Heart right ventricle (tissue), 16 donors: ENCODE results near the gene ABHD16A. TPM values are rescaled to one million over a fixed set of nuclear protein-coding genes. Genes with fewer than 3 reads are reported as not detected.

Experiments used
- ATAC-seq, 8 donors: fragments of 200-7000 bp; cut with Tn5 transposase; one replicate each; pipeline ENCODE4 v1.9.1; 2020; ENCODE audit warnings: mild to moderate bottlenecking in 8 of 8, moderate library complexity in 8 of 8, moderate number of reproducible peaks in 1 of 8
- DNase-seq, 2 donors: peaks; one replicate each; pipeline ENCODE4 v3.0.0-alpha.2; 2020
- H3K27ac ChIP-seq, 10 donors: fragments of 200-600 bp; sonication (generic) in 2 of 10; one replicate each; pipeline versions ENCODE4 v1.5.0 to v1.8.0; 2020 to 2022; ENCODE audit warnings: mild to moderate bottlenecking in 3 of 10
- H3K27me3 ChIP-seq, 7 donors: fragments of 200-600 bp; one replicate each; pipeline ENCODE4 v1.8.0; 2021 to 2022; ENCODE audit warnings: mild to moderate bottlenecking in 2 of 7
- H3K36me3 ChIP-seq, 9 donors: fragments of 200-600 bp; sonication (generic) in 1 of 9; one replicate each; pipeline versions ENCODE4 v1.5.0 to v1.8.0; 2020 to 2022; ENCODE audit warnings: mild to moderate bottlenecking in 2 of 9
- H3K4me1 ChIP-seq, 9 donors: fragments of 200-600 bp; sonication (generic) in 1 of 9; one replicate each; pipeline versions ENCODE4 v1.5.0 to v1.8.0; 2020 to 2022; ENCODE audit warnings: mild to moderate bottlenecking in 4 of 9
- H3K4me3 ChIP-seq, 10 donors: fragments of 200-600 bp; sonication (generic) in 2 of 10; one replicate each; pipeline versions ENCODE4 v1.5.0 to v1.8.0; 2020 to 2022; ENCODE audit warnings: mild to moderate bottlenecking in 7 of 10, moderate library complexity in 2 of 10
- H3K9me3 ChIP-seq, 11 donors: fragments of 200-600 bp in 10 of 11; sonication (generic) in 2 of 11; one replicate each; pipeline versions ENCODE4 v1.5.0 to v1.8.0; 2013 to 2022; ENCODE audit warnings: mild to moderate bottlenecking in 2 of 11, control low read depth in 1 of 11, moderate library complexity in 1 of 11
- WGBS, 2 donors: extraction: QIAGEN DNeasy Blood & Tissue Kit; methylation state at CpG; one replicate each; pipeline ENCODE4 v1.1.7; 2013; ENCODE audit warnings: inconsistent platforms in 1 of 2; 5-methylcytosine and 5-hydroxymethylcytosine counted together
- intact Hi-C, 10 donors: fragments of 100-400 bp; cut with DNase I; formaldehyde crosslinking; loops; one replicate each; pipeline versions ENCODE4 v1.11.1 to v1.14.2; 2022
- polyA plus RNA-seq, 2 donors: library from polyadenylated mRNA; stranded (reverse); fragments of 200-250 nt; gene quantifications; one replicate each; pipeline ENCODE4 v1.2.3, GENCODE V29; 2013
- total RNA-seq, 10 donors: library from RNA; stranded (reverse); fragmentation: NEBNext Ultra II Directional in 3 of 10; extraction: Animal tissue kit (Norgen Biotek cat#: 25700) in 3 of 10; gene quantifications; one replicate each; pipeline versions ENCODE4 v1.2.1 to v1.2.4, GENCODE V29; 2021 to 2023
- TF ChIP-seq, protein P1 (sequence below), 9 donors: fragments of 200-600 bp; sonication (generic) in 2 of 9; IDR thresholded peaks; one replicate each; pipeline versions ENCODE4 v1.5.0 to v1.8.0; 2021 to 2022; ENCODE audit warnings: antibody characterized with exemption in 9 of 9, mild to moderate bottlenecking in 5 of 9, moderate library complexity in 1 of 9
- donor health status: Arrhythmogenic right ventricular cardiomyopathy.
- donor health status: ischemic (EF 13 %, LVEDD 7.1; RV severe dilation, severe dysfunction).
- donor health status: healthy with polysubstance abuse.
- donor health status: DM: no; HTN: yes; CAD: no.
- donor health status: DM: no; HTN: no; CAD: no.
- donor health status: ischemic (EF 25% LVEDD 6.9; RV normal size, moderate dysfunction).
- donor health status: ischemic (EF 25% LVEDD 5.7; RV mildly dilated, moderate dysfunction).
- donor health status: healthy.
- donor health status: DM: yes; HTN: yes; CAD: no.
- donor health status: Ischemic cardiomyopathy.
- donor health status: ischemic (EF 35%, LVEDD 5.7; RV mildly dilated, moderate dysfunction).
- donor health status: nonischemic (EF 11% LVEDD 7.7; RV severe dilation, severe dysfunction).
- donor health status: DM: yes; HTN: yes; CAD: no.
- donor health status: PGD.
- donor health status: ischemic (EF 29% LVEDD 5.4; RV normal size, mild dysfunction).
- donor health status: nonischemic (EF 23%, LVEDD 6.1; RV moderate dilation, normal function).

Gene ABHD16A
- total and polyA plus RNA-seq, 12 donors: 24.3 to 45.2 (median 28.7) TPM

DNA sequence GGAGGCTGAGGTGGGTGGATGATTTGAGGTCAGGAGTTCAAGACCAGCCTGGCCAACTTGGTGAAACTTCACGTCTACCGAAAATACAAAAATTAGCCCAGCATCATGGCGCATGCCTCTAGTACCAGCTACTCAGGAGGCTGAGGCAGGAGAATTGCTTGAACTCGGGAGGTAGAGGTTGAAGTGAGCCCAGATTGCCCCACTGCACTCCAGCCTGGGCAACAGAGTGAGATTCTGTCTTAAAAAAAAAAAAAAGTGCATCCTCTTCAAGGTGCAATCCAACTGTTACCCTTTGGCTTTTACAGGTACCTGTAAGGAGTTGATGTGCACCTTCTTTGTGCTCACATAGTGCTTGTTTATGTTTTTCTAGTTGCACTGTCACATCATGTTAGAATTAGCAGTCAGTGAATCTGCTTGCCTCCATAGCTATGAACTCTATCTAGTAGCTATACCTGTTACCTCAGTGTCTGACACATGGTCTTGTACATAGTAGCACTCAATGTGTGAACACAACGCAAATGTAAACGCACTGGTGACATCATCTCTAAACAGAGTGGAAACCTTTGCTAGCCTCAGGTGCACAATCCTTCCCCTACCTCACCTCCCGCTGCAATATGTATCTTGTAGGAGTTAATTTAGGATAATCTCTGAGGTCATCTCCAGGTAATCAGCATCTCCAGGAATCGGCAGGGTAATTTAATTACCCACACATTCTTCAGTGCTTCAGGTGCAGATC is 46.3 kb upstream of the ABHD16A start:
- 95% methylated on average over 8 of the region's 8 CpGs for WGBS, 2 donors
- ATAC-seq (no peak), DNase-seq (no peak)
- Histone ChIP-seq H3K4me1 (no peaks in the 10 kb centered on the region), H3K27ac (no peak overlapping the region), H3K27me3 (no peaks in the 10 kb centered on the region), H3K9me3 (no peaks in the 10 kb centered on the region), H3K4me3 (no peak overlapping the region), H3K36me3 (peaks cover 0 to 8% (median 0%) of the 10 kb centered on the region in 9 donors)
- TF ChIP-seq, protein P1, sequence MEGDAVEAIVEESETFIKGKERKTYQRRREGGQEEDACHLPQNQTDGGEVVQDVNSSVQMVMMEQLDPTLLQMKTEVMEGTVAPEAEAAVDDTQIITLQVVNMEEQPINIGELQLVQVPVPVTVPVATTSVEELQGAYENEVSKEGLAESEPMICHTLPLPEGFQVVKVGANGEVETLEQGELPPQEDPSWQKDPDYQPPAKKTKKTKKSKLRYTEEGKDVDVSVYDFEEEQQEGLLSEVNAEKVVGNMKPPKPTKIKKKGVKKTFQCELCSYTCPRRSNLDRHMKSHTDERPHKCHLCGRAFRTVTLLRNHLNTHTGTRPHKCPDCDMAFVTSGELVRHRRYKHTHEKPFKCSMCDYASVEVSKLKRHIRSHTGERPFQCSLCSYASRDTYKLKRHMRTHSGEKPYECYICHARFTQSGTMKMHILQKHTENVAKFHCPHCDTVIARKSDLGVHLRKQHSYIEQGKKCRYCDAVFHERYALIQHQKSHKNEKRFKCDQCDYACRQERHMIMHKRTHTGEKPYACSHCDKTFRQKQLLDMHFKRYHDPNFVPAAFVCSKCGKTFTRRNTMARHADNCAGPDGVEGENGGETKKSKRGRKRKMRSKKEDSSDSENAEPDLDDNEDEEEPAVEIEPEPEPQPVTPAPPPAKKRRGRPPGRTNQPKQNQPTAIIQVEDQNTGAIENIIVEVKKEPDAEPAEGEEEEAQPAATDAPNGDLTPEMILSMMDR (IDR thresholded peaks at IDR 0.05): no peak
- intact Hi-C loops: no loop called here

DNA sequence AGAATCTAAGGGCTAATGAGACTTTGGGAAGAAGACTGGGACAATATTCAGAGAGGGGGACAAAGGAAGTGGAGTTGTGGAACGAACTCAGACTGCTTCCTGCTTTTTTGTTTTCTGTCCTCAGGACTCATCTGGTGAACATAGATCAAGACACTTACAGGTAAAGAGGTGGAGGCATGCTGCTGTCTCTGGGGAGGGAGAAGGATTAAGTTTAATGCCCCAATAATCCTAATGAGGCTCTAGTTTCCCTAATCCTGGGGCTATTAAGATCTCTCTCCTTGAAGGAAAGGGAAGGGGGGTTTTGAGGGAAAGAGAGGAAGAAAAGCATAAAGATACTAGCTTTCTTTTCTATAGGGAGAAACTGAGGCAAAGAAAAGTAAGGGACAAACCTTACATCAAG is 41.3 kb upstream of the ABHD16A start:
- ATAC-seq: no peak
- H3K27me3 ChIP-seq: no peaks in the 10 kb centered on the region
- WGBS, 2 donors: 53 to 60% methylated on average over 1 of the region's 1 CpG
- peaks cover 0 to 27% (median 0%) of the 10 kb centered on the region in 9 donors for H3K36me3 ChIP-seq
- DNase-seq: no peak
- H3K4me1 ChIP-seq: peaks cover 0 to 12% (median 9%) of the 10 kb centered on the region in 9 donors
- TF ChIP-seq, protein P1 (IDR thresholded peaks at IDR 0.05): no peak
- intact Hi-C loops: loop anchor here in 1 of 10 donors (5.0 kb wide), 1 partner anchor 38 kb away; no protein-coding TSS in a partner anchor
- no peaks in the 10 kb centered on the region for H3K9me3 ChIP-seq
- H3K27ac ChIP-seq: no peak overlapping the region
- H3K4me3 ChIP-seq: no peak overlapping the region

DNA sequence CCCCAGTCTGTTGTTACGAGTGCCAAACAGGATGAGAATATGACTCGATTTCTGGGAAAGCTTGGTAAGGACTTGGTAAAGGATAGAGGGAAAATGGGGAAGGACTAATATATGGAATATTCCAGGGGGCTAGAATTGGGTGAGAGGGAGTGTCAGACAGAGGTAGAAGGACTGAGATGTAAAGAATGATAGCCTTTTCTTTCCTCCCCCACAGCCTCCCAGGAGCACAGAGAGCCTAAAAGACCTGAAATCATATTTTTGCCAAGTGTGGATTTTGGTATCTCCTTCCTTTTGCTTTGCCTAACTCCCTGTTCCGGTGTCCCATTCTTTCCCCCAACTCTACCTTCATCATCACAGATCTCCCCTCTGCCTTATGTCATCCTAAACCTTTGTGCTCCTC is 39.8 kb upstream of the ABHD16A start:
- Histone ChIP-seq H3K9me3 (no peaks in the 10 kb centered on the region), H3K27me3 (no peaks in the 10 kb centered on the region), H3K27ac (no peak overlapping the region), H3K36me3 (peaks cover 0 to 27% (median 0%) of the 10 kb centered on the region in 9 donors), H3K4me1 (peaks cover 0 to 28% (median 21%) of the 10 kb centered on the region in 9 donors), H3K4me3 (no peak overlapping the region)
- 83 to 88% methylated on average over 3 of the region's 3 CpGs for WGBS, 2 donors
- no peak for DNase-seq
- ATAC-seq: no peak
- TF ChIP-seq, protein P1 (IDR thresholded peaks at IDR 0.05): no peak
- intact Hi-C loops: loop anchor here in 1 of 10 donors (5.0 kb wide), 1 partner anchor 39 kb away; no protein-coding TSS in a partner anchor

DNA sequence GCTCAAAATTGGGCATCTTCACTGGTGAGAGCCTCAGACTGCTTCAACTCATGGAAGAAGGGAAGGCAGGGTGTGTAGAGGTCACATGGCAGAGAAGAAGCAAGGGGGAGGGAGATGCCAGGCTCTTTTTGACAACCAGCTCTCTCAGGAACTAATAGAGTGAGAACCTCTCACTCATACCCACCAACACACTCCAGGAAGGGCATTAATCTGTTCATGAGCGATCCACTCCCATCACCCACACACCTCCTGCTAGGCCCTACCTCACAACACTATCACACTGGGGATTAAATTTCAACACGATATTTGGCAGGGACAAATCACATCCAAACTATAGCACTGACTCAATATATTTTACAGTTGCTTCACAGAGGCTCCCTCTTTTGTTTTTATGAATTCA is 38.7 kb upstream of the ABHD16A start:
- no peak for ATAC-seq
- WGBS, 2 donors: 82 to 89% methylated on average over 2 of the region's 2 CpGs
- H3K4me1 ChIP-seq: peaks cover 3 to 39% (median 30%) of the 10 kb centered on the region in 9 donors
- no peak for DNase-seq
- H3K27ac ChIP-seq: no peak overlapping the region
- intact Hi-C loops: loop anchor here in 1 of 10 donors (5.0 kb wide), 1 partner anchor 40 kb away; no protein-coding TSS in a partner anchor
- H3K36me3 ChIP-seq: peaks cover 0 to 21% (median 0%) of the 10 kb centered on the region in 9 donors
- TF ChIP-seq, protein P1 (IDR thresholded peaks at IDR 0.05): no peak
- no peaks in the 10 kb centered on the region for H3K9me3 ChIP-seq
- no peak overlapping the region for H3K4me3 ChIP-seq
- H3K27me3 ChIP-seq: no peaks in the 10 kb centered on the region
